WTC11 (cell line): Measurements from ENCODE around the gene SBF2. TPM values are rescaled to one million over a fixed set of nuclear protein-coding genes. Genes with fewer than 3 reads are reported as not detected.

Source experiments
- ATAC-seq: fragments of 200-7000 bp; cut with Tn5 transposase; 2 replicates; pipeline ENCODE4 v1.10.0; 2021; ENCODE audit warnings: mild to moderate bottlenecking, moderate library complexity
- CTCF ChIA-PET: fragments of 300-600 bp; sonication (Branson Sonifier 250); formaldehyde crosslinking; loops from one replicate; lab custom pipeline; 2021; ENCODE audit warnings: antibody characterized with exemption; lab: Charles Lee
- POLR2A ChIA-PET: fragments of 350-600 bp; sonication (Branson Sonifier 250); formaldehyde crosslinking; loops from one replicate; lab custom pipeline; 2021; ENCODE audit warnings: antibody characterized with exemption; lab: Charles Lee
- DNase-seq: peaks from one replicate; pipeline ENCODE4 v3.0.0; 2021; ENCODE audit warnings: low spot score
- H3K27ac Mint-ChIP-seq: 2 replicates; pipeline ENCODE4 v1.8.0; 2021; ENCODE audit warnings: mixed read lengths
- H3K27me3 Mint-ChIP-seq: 2 replicates; pipeline ENCODE4 v1.8.0; 2021; ENCODE audit warnings: low read depth, mild to moderate bottlenecking, moderate library complexity, mixed read lengths
- H3K36me3 Mint-ChIP-seq: 2 replicates; pipeline ENCODE4 v1.8.0; 2021; ENCODE audit warnings: mixed read lengths
- H3K4me1 Mint-ChIP-seq: 2 replicates; pipeline ENCODE4 v1.8.0; 2022; ENCODE audit warnings: mixed read lengths
- H3K4me3 Mint-ChIP-seq: 2 replicates; pipeline ENCODE4 v1.8.0; 2021; ENCODE audit warnings: mild to moderate bottlenecking, moderate library complexity, mixed read lengths
- H3K9me3 Mint-ChIP-seq: 2 replicates; pipeline ENCODE4 v1.8.0; 2021; ENCODE audit warnings: mixed read lengths
- ATF1 ChIP-seq: sonication (generic); formaldehyde crosslinking; IDR thresholded peaks from 2 replicates; pipeline ENCODE4 v1.8.1; 2023; ENCODE audit warnings: mild to moderate bottlenecking, moderate library complexity, missing genetic modification reagents
- ELF4 ChIP-seq: sonication (generic); formaldehyde crosslinking; IDR thresholded peaks from 2 replicates; pipeline ENCODE4 v1.8.1; 2022; ENCODE audit warnings: low read depth, mild to moderate bottlenecking, moderate library complexity, missing genetic modification reagents
- JAZF1 ChIP-seq: fragments of 250-450 bp; sonication (Bioruptor Pico); IDR thresholded peaks from 2 replicates; pipeline ENCODE4 v1.9.0; 2021; ENCODE audit warnings: moderate library complexity, mild to moderate bottlenecking, inconsistent platforms
- JUN ChIP-seq: sonication (generic); formaldehyde crosslinking; IDR thresholded peaks from 2 replicates; pipeline ENCODE4 v1.8.0; 2023; ENCODE audit warnings: mild to moderate bottlenecking, missing genetic modification reagents
- OVOL2 ChIP-seq: fragments of 250-450 bp; sonication (Bioruptor Pico); IDR thresholded peaks from 2 replicates; pipeline ENCODE4 v1.9.0; 2021; ENCODE audit warnings: mild to moderate bottlenecking, borderline replicate concordance
- RELA ChIP-seq: sonication (generic); formaldehyde crosslinking; IDR thresholded peaks from 2 replicates; pipeline ENCODE4 v1.8.1; 2022; ENCODE audit warnings: missing genetic modification reagents, mild to moderate bottlenecking, borderline replicate concordance
- SMAD4 ChIP-seq: sonication (generic); formaldehyde crosslinking; IDR thresholded peaks from 2 replicates; pipeline ENCODE4 v1.8.0; 2022; ENCODE audit warnings: mild to moderate bottlenecking, missing genetic modification reagents
- SOX15 ChIP-seq: fragments of 250-450 bp; sonication (Bioruptor Pico); IDR thresholded peaks from 2 replicates; pipeline ENCODE4 v1.9.0; 2021; ENCODE audit warnings: mild to moderate bottlenecking
- SP1 ChIP-seq: sonication (generic); formaldehyde crosslinking; conservative IDR thresholded peaks from 2 replicates; pipeline ENCODE4 v1.8.1; 2022; ENCODE audit warnings: missing genetic modification reagents
- TEAD1 ChIP-seq: sonication (generic); formaldehyde crosslinking; IDR thresholded peaks from 2 replicates; pipeline ENCODE4 v1.8.0; 2022; ENCODE audit warnings: mild to moderate bottlenecking, missing genetic modification reagents
- ZNF219 ChIP-seq: sonication (generic); formaldehyde crosslinking; IDR thresholded peaks from 2 replicates; pipeline ENCODE4 v1.8.0; 2023; ENCODE audit warnings: missing genetic modification reagents, mild to moderate bottlenecking, borderline replicate concordance
- ZNF671 ChIP-seq: fragments of 250-450 bp; sonication (Bioruptor Pico); IDR thresholded peaks from 2 replicates; pipeline ENCODE4 v1.8.0; 2021; ENCODE audit warnings: mild to moderate bottlenecking
- total RNA-seq: library from RNA; stranded (reverse); gene quantifications from 3 replicates; pipeline ENCODE4 v1.2.3, GENCODE V29; 2021
- TF ChIP-seq, protein P1 (sequence below): sonication (generic); formaldehyde crosslinking; IDR thresholded peaks from 2 replicates; pipeline ENCODE4 v1.8.1; 2022; ENCODE audit warnings: missing genetic modification reagents, borderline replicate concordance
- TF ChIP-seq, protein P2 (sequence below): sonication (generic); formaldehyde crosslinking; IDR thresholded peaks from 2 replicates; pipeline ENCODE4 v1.8.1; 2023; ENCODE audit warnings: mild to moderate bottlenecking, missing genetic modification reagents
- TF ChIP-seq, protein P3 (sequence below): sonication (generic); formaldehyde crosslinking; IDR thresholded peaks from 2 replicates; pipeline ENCODE4 v1.8.1; 2022; ENCODE audit warnings: low read depth, mild to moderate bottlenecking, moderate library complexity, missing genetic modification reagents, borderline replicate concordance
- TF ChIP-seq, protein P4 (sequence below): sonication (generic); formaldehyde crosslinking; IDR thresholded peaks from 2 replicates; pipeline ENCODE4 v1.8.0; 2022; ENCODE audit warnings: mild to moderate bottlenecking, missing genetic modification reagents
- TF ChIP-seq, protein P5 (sequence below): sonication (generic); formaldehyde crosslinking; IDR thresholded peaks from 2 replicates; pipeline ENCODE4 v1.8.1; 2023; ENCODE audit warnings: mild to moderate bottlenecking, moderate library complexity, missing genetic modification reagents
- TF ChIP-seq, protein P6 (sequence below): fragments of 250-450 bp; sonication (Bioruptor Pico); IDR thresholded peaks from 2 replicates; pipeline ENCODE4 v1.9.0; 2021; ENCODE audit warnings: mild to moderate bottlenecking
- TF ChIP-seq, protein P7 (sequence below): sonication (generic); formaldehyde crosslinking; IDR thresholded peaks from 2 replicates; pipeline ENCODE4 v1.8.1; 2022; ENCODE audit warnings: mild to moderate bottlenecking, missing genetic modification reagents, moderate library complexity, borderline replicate concordance
- TF ChIP-seq, protein P8 (sequence below): sonication (generic); formaldehyde crosslinking; IDR thresholded peaks from 2 replicates; pipeline ENCODE4 v1.8.1; 2023; ENCODE audit warnings: mild to moderate bottlenecking, missing genetic modification reagents

SBF2 gene
- total RNA-seq, 1 experiment from 2014 or later, result 47.6 TPM

DNA sequence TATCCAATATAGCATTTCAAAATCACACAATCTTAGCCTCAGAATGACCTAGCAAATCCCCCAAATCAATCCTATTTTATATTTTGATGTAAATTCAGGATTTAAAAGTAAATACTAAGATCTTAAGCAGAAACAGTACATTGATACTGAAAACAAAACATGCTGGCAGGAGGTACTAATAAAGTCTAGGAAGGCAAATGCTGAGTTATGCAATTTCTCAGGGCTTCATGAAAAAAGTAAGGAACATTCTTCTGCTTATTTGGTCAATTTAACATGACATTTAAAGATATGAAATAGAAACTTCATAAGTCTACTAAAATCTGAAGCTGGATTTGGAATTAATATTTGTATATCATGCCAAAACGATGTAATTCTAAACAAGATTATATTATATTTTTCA, 476.8 kb downstream of the SBF2 start (continued):
- TF ChIP-seq ATF1 (CRISPR knock-in tag) (no peak), TEAD1 (CRISPR knock-in tag) (no peak), SMAD4 (CRISPR knock-in tag) (no peak), SP1 (CRISPR knock-in tag) (no peak), ZNF671 (CRISPR knock-in tag) (no peak), JAZF1 (CRISPR knock-in tag) (no peak), OVOL2 (CRISPR knock-in tag) (no peak), RELA (CRISPR knock-in tag) (no peak), ELF4 (CRISPR knock-in tag) (no peak)
- TF ChIP-seq, protein P1, sequence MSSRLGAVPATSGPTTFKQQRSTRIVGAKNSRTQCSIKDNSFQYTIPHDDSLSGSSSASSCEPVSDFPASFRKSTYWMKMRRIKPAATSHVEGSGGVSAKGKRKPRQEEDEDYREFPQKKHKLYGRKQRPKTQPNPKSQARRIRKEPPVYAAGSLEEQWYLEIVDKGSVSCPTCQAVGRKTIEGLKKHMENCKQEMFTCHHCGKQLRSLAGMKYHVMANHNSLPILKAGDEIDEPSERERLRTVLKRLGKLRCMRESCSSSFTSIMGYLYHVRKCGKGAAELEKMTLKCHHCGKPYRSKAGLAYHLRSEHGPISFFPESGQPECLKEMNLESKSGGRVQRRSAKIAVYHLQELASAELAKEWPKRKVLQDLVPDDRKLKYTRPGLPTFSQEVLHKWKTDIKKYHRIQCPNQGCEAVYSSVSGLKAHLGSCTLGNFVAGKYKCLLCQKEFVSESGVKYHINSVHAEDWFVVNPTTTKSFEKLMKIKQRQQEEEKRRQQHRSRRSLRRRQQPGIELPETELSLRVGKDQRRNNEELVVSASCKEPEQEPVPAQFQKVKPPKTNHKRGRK (CRISPR knock-in tag), result no peak
- TF ChIP-seq, protein P2, sequence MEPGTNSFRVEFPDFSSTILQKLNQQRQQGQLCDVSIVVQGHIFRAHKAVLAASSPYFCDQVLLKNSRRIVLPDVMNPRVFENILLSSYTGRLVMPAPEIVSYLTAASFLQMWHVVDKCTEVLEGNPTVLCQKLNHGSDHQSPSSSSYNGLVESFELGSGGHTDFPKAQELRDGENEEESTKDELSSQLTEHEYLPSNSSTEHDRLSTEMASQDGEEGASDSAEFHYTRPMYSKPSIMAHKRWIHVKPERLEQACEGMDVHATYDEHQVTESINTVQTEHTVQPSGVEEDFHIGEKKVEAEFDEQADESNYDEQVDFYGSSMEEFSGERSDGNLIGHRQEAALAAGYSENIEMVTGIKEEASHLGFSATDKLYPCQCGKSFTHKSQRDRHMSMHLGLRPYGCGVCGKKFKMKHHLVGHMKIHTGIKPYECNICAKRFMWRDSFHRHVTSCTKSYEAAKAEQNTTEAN (CRISPR knock-in tag), result no peak

DNA sequence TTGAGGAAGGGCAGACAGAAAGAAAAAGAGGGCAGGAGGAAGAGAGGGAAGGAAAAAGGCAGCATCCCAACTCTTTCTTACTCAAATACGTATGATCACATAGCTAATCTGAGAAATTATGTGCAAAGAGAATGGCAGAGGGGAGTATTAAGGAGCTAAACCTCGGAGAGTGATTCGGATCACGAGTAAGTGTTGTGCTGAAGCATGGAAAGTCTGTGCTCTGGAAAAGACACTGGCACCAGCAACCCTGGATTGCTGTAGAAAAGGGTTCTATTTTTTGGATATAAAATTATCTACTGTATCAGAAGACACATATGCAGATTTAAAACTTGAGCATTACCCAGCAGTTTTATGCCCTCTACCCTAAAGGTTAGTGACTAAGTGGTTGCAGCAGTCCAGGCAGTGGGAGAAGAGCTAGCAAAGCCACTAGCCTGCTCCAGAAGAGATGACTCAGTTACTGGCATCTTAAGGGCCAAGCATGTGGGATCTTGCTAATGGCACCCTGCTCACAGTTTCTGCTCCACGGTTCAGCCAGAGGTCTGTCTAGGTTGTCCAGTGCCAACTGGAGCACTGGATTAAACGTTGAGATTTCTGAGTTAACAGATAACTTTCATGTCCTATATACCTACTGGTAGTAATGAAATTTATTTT, 478.4 kb downstream of the SBF2 start:
- ATAC-seq (no peak), DNase-seq (no peak)
- Mint-ChIP-seq H3K27me3 (no peaks in the 10 kb centered on the region), H3K36me3 (peaks cover 7% of the 10 kb centered on the region), H3K27ac (no peak overlapping the region), H3K9me3 (no peaks in the 10 kb centered on the region), H3K4me1 (peaks cover 12% of the 10 kb centered on the region), H3K4me3 (no peak overlapping the region)
- ChIA-PET POLR2A (no interaction called here), CTCF (no interaction called here)
- TF ChIP-seq ZNF219 (CRISPR knock-in tag), result no peak
- TF ChIP-seq, protein P3, sequence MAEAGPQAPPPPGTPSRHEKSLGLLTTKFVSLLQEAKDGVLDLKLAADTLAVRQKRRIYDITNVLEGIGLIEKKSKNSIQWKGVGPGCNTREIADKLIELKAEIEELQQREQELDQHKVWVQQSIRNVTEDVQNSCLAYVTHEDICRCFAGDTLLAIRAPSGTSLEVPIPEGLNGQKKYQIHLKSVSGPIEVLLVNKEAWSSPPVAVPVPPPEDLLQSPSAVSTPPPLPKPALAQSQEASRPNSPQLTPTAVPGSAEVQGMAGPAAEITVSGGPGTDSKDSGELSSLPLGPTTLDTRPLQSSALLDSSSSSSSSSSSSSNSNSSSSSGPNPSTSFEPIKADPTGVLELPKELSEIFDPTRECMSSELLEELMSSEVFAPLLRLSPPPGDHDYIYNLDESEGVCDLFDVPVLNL (CRISPR knock-in tag), result no peak
- TF ChIP-seq, protein P4, sequence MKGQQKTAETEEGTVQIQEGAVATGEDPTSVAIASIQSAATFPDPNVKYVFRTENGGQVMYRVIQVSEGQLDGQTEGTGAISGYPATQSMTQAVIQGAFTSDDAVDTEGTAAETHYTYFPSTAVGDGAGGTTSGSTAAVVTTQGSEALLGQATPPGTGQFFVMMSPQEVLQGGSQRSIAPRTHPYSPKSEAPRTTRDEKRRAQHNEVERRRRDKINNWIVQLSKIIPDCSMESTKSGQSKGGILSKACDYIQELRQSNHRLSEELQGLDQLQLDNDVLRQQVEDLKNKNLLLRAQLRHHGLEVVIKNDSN (CRISPR knock-in tag), result no peak
- no peak for TF ChIP-seq SOX15
- no peak for TF ChIP-seq JUN
- TF ChIP-seq, protein P5, sequence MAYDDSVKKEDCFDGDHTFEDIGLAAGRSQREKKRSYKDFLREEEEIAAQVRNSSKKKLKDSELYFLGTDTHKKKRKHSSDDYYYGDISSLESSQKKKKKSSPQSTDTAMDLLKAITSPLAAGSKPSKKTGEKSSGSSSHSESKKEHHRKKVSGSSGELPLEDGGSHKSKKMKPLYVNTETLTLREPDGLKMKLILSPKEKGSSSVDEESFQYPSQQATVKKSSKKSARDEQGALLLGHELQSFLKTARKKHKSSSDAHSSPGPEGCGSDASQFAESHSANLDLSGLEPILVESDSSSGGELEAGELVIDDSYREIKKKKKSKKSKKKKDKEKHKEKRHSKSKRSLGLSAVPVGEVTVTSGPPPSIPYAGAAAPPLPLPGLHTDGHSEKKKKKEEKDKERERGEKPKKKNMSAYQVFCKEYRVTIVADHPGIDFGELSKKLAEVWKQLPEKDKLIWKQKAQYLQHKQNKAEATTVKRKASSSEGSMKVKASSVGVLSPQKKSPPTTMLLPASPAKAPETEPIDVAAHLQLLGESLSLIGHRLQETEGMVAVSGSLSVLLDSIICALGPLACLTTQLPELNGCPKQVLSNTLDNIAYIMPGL (CRISPR knock-in tag), result no peak
- TF ChIP-seq, protein P6, sequence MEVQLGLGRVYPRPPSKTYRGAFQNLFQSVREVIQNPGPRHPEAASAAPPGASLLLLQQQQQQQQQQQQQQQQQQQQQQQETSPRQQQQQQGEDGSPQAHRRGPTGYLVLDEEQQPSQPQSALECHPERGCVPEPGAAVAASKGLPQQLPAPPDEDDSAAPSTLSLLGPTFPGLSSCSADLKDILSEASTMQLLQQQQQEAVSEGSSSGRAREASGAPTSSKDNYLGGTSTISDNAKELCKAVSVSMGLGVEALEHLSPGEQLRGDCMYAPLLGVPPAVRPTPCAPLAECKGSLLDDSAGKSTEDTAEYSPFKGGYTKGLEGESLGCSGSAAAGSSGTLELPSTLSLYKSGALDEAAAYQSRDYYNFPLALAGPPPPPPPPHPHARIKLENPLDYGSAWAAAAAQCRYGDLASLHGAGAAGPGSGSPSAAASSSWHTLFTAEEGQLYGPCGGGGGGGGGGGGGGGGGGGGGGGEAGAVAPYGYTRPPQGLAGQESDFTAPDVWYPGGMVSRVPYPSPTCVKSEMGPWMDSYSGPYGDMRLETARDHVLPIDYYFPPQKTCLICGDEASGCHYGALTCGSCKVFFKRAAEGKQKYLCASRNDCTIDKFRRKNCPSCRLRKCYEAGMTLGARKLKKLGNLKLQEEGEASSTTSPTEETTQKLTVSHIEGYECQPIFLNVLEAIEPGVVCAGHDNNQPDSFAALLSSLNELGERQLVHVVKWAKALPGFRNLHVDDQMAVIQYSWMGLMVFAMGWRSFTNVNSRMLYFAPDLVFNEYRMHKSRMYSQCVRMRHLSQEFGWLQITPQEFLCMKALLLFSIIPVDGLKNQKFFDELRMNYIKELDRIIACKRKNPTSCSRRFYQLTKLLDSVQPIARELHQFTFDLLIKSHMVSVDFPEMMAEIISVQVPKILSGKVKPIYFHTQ (CRISPR knock-in tag), result no peak
- TF ChIP-seq, protein P7, sequence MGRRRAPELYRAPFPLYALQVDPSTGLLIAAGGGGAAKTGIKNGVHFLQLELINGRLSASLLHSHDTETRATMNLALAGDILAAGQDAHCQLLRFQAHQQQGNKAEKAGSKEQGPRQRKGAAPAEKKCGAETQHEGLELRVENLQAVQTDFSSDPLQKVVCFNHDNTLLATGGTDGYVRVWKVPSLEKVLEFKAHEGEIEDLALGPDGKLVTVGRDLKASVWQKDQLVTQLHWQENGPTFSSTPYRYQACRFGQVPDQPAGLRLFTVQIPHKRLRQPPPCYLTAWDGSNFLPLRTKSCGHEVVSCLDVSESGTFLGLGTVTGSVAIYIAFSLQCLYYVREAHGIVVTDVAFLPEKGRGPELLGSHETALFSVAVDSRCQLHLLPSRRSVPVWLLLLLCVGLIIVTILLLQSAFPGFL, result no peak
- TF ChIP-seq, protein P8, sequence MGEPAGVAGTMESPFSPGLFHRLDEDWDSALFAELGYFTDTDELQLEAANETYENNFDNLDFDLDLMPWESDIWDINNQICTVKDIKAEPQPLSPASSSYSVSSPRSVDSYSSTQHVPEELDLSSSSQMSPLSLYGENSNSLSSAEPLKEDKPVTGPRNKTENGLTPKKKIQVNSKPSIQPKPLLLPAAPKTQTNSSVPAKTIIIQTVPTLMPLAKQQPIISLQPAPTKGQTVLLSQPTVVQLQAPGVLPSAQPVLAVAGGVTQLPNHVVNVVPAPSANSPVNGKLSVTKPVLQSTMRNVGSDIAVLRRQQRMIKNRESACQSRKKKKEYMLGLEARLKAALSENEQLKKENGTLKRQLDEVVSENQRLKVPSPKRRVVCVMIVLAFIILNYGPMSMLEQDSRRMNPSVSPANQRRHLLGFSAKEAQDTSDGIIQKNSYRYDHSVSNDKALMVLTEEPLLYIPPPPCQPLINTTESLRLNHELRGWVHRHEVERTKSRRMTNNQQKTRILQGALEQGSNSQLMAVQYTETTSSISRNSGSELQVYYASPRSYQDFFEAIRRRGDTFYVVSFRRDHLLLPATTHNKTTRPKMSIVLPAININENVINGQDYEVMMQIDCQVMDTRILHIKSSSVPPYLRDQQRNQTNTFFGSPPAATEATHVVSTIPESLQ, result no peak
- no peak for TF ChIP-seq ELF4 (CRISPR knock-in tag)
